Vagina (tissue), 2 donors: Measurements from ENCODE around the gene ZNF324B.

Experiments used
- POLR2A ChIP-seq, 2 donors: fragments of 450-650 bp; IDR thresholded peaks; one replicate each; pipeline ENCODE4 v1.6.1; 2017; ENCODE audit warnings: antibody characterized with exemption in 2 of 2, mild to moderate bottlenecking in 2 of 2, moderate library complexity in 2 of 2
- TF ChIP-seq, protein P1 (sequence below), 3 experiments: fragments of 450-650 bp in 2 of 3; fragments of 200-600 bp in 1 of 3; sonication (generic) in 1 of 3; IDR thresholded peaks; one replicate each; pipeline ENCODE4 v1.5.1; 2017 to 2019; ENCODE audit warnings: antibody characterized with exemption in 3 of 3, mild to moderate bottlenecking in 2 of 3, moderate library complexity in 2 of 3

GRCh38 chr19:58460039-58460438 lies 8.6 kb downstream of the ZNF324B start:
- TF ChIP-seq, protein P1, sequence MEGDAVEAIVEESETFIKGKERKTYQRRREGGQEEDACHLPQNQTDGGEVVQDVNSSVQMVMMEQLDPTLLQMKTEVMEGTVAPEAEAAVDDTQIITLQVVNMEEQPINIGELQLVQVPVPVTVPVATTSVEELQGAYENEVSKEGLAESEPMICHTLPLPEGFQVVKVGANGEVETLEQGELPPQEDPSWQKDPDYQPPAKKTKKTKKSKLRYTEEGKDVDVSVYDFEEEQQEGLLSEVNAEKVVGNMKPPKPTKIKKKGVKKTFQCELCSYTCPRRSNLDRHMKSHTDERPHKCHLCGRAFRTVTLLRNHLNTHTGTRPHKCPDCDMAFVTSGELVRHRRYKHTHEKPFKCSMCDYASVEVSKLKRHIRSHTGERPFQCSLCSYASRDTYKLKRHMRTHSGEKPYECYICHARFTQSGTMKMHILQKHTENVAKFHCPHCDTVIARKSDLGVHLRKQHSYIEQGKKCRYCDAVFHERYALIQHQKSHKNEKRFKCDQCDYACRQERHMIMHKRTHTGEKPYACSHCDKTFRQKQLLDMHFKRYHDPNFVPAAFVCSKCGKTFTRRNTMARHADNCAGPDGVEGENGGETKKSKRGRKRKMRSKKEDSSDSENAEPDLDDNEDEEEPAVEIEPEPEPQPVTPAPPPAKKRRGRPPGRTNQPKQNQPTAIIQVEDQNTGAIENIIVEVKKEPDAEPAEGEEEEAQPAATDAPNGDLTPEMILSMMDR (IDR thresholded peaks at IDR 0.05), result no peak
- no peak for TF ChIP-seq POLR2A (IDR thresholded peaks at IDR 0.05)
